HEK293T (cell line): ENCODE measurements around the gene RPUSD1.

Source experiments
- CTCF ChIA-PET: fragments of 350-600 bp; formaldehyde crosslinking; extraction: SDS; loops from one replicate; lab custom pipeline; 2021; ENCODE audit warnings: antibody characterized with exemption, inconsistent platforms; lab: Yijun Ruan, JAX
- POLR2A ChIA-PET: fragments of 350-600 bp; formaldehyde crosslinking; extraction: SDS; loops from one replicate; lab custom pipeline; 2020; ENCODE audit warnings: antibody characterized with exemption, inconsistent platforms; lab: Yijun Ruan, JAX
- DNase-seq: peaks from one replicate; pipeline ENCODE4 v3.0.0; 2012; ENCODE audit warnings: mixed read lengths; ENCODE audit errors: extremely low spot score
- ARNT ChIP-seq: fragments of 450-650 bp; IDR thresholded peaks from 2 replicates; pipeline ENCODE4 v1.6.1; 2017; ENCODE audit warnings: mild to moderate bottlenecking
- BHLHE40 ChIP-seq: fragments of 450-650 bp; IDR thresholded peaks from 2 replicates; pipeline ENCODE4 v1.6.1; 2016; ENCODE audit warnings: mild to moderate bottlenecking, moderate library complexity, borderline replicate concordance
- CTBP1 ChIP-seq: fragments of 450-650 bp; IDR thresholded peaks from 2 replicates; pipeline ENCODE4 v1.6.1; 2016; ENCODE audit warnings: borderline replicate concordance
- ELF4 ChIP-seq: fragments of 450-650 bp; IDR thresholded peaks from 2 replicates; pipeline ENCODE4 v1.6.1; 2017; ENCODE audit warnings: antibody characterized with exemption
- FOXA1 ChIP-seq: fragments of 450-650 bp; IDR thresholded peaks from 2 replicates; pipeline ENCODE4 v1.6.1; 2016; ENCODE audit warnings: mild to moderate bottlenecking
- FOXK2 ChIP-seq: fragments of 450-650 bp; IDR thresholded peaks from 2 replicates; pipeline ENCODE4 v1.6.1; 2016; ENCODE audit warnings: mild to moderate bottlenecking
- FOXM1 ChIP-seq: fragments of 450-650 bp; IDR thresholded peaks from 2 replicates; pipeline ENCODE4 v1.6.1; 2017; ENCODE audit warnings: mild to moderate bottlenecking, borderline replicate concordance
- HDGF ChIP-seq: fragments of 450-650 bp; IDR thresholded peaks from 2 replicates; pipeline ENCODE4 v1.6.1; 2017; ENCODE audit warnings: antibody characterized with exemption, borderline replicate concordance
- L3MBTL2 ChIP-seq: fragments of 450-650 bp; conservative IDR thresholded peaks from 2 replicates; pipeline ENCODE4 v1.6.1; 2016; ENCODE audit warnings: mild to moderate bottlenecking
- LEF1 ChIP-seq: fragments of 450-650 bp; IDR thresholded peaks from 2 replicates; pipeline ENCODE4 v1.6.1; 2017; ENCODE audit warnings: mild to moderate bottlenecking, borderline replicate concordance
- NFRKB ChIP-seq: fragments of 450-650 bp; IDR thresholded peaks from 2 replicates; pipeline ENCODE4 v1.6.1; 2016; ENCODE audit warnings: mild to moderate bottlenecking, moderate library complexity
- SP1 ChIP-seq: fragments of 450-650 bp; IDR thresholded peaks from 2 replicates; pipeline ENCODE4 v1.6.1; 2017
- SUZ12 ChIP-seq: fragments of 450-650 bp; IDR thresholded peaks from 2 replicates; pipeline ENCODE4 v1.6.1; 2016; ENCODE audit warnings: mild to moderate bottlenecking
- TARDBP ChIP-seq: fragments of 450-650 bp; IDR thresholded peaks from 2 replicates; pipeline ENCODE4 v1.6.1; 2016
- ZNF384 ChIP-seq: fragments of 450-650 bp; IDR thresholded peaks from 2 replicates; pipeline ENCODE4 v1.6.1; 2016
- TF ChIP-seq, protein P1 (sequence below): fragments of 450-650 bp; IDR thresholded peaks from 2 replicates; pipeline ENCODE4 v1.6.1; 2016

The RPUSD1 gene

DNA sequence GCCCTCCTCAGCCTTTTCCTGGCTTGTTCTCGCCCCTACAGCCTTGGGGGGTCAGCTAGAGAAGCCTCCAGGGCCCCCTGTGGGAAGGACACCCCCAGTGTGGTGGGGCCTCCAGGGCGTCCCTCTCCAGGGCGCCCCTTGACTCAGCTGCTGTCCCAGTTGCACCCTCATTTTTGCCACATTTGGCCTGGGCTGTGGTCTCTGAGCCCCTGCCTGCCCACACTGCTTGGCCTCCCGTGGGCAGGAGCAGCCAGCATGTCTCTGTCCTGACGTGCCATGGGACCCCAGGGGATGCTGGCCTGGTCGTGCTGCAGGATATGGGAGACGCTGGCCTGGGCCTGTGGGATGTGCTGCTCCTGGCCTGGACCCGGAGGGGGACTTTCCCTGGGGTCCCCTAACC lies 5.2 kb upstream of the RPUSD1 start:
- TF ChIP-seq, protein P1, sequence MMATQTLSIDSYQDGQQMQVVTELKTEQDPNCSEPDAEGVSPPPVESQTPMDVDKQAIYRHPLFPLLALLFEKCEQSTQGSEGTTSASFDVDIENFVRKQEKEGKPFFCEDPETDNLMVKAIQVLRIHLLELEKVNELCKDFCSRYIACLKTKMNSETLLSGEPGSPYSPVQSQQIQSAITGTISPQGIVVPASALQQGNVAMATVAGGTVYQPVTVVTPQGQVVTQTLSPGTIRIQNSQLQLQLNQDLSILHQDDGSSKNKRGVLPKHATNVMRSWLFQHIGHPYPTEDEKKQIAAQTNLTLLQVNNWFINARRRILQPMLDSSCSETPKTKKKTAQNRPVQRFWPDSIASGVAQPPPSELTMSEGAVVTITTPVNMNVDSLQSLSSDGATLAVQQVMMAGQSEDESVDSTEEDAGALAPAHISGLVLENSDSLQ: no peak
- CTCF ChIA-PET: no interaction called here
- POLR2A ChIA-PET: no interaction called here
- DNase-seq: no peak

DNA sequence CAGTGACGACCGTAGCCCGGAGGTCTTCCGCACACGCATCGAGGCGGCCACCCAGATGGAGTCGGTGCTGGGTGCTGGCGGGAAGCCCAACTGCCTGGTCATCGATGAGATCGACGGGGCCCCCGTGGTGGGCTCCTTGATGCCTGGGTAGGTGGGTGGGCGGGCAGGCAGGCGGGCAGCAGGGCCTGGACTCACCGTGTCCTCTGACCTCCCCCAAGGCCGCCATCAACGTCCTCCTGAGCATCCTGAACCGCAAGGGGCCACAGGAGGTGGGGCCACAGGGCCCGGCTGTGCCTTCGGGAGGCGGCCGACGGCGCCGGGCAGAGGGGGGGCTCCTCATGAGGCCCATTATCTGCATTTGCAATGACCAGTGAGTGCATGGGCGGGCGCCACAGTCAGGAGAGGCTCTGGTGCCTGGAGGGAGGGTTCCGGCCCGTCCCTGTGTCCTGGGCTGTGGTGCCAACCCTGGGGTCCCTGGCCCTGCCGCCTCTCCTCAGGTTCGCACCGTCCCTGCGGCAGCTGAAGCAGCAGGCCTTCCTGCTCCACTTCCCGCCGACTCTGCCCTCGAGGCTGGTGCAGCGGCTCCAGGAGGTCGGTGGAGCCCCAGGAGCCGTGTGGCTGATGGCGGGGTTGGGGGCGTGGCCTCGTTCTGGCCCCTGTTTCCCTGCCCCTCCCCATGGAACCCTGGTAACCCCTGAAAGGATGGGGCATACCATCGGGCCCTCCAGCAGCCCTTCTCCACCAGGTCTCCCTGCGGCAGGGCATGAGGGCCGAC lies 4.2 kb upstream of the RPUSD1 start:
- CTCF ChIA-PET: no interaction called here

DNA sequence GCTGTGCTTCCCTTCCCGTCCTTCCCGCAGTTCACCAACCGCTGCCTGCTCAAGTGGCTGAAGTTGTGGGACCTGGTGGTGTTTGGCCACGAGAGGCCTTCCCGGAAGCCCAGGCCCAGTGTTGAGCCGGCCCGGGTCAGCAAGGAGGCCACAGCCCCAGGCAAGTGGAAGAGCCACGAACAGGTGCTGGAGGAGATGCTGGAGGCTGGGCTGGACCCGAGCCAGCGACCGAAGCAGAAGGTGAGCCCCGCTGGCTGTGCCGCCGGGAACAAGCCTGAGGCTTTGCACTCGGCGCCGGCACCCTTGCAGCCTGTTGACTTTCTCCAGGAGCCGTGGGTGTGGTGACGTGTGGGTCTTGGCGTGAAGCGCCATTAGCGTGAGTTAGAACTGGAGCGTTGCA lies 3.0 kb upstream of the RPUSD1 start:
- ChIA-PET POLR2A (no interaction called here), CTCF (no interaction called here)
- TF ChIP-seq TARDBP: no peak
- TF ChIP-seq L3MBTL2: no peak
- TF ChIP-seq CTBP1: no peak
- TF ChIP-seq FOXM1: no peak
- no peak for TF ChIP-seq HDGF
- no peak for TF ChIP-seq FOXK2
- no peak for TF ChIP-seq BHLHE40
- TF ChIP-seq SUZ12: no peak
- no peak for TF ChIP-seq ELF4
- no peak for TF ChIP-seq ZNF384
- no peak for TF ChIP-seq ARNT
- no peak for TF ChIP-seq LEF1
- TF ChIP-seq, protein P1: no peak
- no peak for TF ChIP-seq SP1
- no peak for DNase-seq

More for the DNA sequence above, 4.2 kb upstream of the RPUSD1 start:
- no peak for DNase-seq
- TF ChIP-seq ARNT (no peak), ZNF384 (no peak), LEF1 (no peak), SUZ12 (no peak), ELF4 (no peak), TARDBP (no peak)
- TF ChIP-seq, protein P1: no peak
- POLR2A ChIA-PET: no interaction called here

DNA sequence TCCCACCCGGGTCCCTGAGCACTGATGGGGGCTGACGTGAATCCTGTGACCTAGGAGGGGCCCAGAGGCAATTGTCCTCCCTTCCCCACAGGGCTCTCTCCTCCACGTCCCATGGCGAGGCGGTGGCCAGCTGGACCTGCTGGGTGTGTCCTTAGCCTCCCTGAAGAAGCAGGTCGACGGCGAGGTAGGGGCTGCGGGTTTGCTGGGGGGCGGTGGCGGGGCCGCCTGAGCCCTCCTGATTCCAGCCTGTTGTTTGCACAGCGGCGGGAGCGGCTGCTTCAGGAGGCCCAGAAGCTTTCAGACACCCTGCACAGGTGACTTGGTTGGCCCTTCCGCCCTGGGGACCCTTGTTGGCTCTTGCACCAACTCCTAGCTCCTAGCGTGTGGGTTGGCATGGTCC lies 1.9 kb upstream of the RPUSD1 start:
- no peak for DNase-seq
- ChIA-PET CTCF (no interaction called here), POLR2A (interaction anchor here (0.7 to 1.3 kb wide), 2 partner anchors 9 to 14 kb away, joined by 3 to 5 read pairs; no protein-coding TSS in a partner anchor)
- TF ChIP-seq ZNF384: no peak

DNA sequence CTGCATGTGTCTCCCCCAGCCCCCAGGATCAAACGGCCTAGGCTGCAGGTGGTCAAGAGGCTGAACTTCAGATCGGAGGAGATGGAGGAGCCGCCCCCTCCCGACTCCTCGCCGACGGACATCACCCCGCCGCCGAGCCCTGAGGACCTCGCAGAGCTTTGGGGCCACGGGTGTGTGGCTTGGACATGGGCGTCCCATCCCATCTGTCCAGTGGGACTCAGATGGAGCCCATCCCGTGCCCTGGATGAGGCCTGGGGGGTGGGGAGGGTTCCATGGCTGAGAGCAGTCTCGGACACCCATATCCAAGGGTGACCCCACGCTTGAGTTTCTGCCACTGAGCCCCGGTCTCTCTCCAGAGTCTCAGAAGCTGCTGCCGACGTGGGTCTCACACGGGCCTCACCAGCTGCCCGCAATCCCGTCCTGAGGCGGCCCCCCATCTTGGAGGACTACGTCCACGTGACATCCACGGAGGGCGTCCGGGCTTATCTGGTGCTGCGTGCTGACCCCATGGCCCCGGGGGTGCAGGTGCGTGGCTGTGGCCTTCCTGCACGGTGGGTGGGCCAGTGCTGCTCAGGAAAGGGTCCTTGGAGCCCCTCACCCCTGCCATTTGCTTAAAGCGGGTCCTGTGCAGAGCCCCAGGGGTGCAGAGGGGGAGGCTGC lies 1.1 kb upstream of the RPUSD1 start:
- TF ChIP-seq BHLHE40 (no peak), LEF1 (no peak), ARNT (no peak), FOXM1 (no peak), HDGF (no peak), ZNF384 (no peak), FOXA1 (no peak), TARDBP (no peak), SP1 (no peak), ELF4 (no peak), CTBP1 (no peak), FOXK2 (no peak)
- TF ChIP-seq, protein P1: no peak
- no peak for DNase-seq
- ChIA-PET POLR2A (interaction anchor here (1.0 to 3.1 kb wide), 9 partner anchors 10 to 77 kb away, joined by 3 to 34 read pairs (median 5); partner anchors contain the start of genes ANTKMT and GNG13), CTCF (interaction anchor here (1.5 to 2.1 kb wide), 2 partner anchors 74 to 77 kb away, joined by 5 to 9 read pairs; partner anchors contain the start of gene METRN)

DNA sequence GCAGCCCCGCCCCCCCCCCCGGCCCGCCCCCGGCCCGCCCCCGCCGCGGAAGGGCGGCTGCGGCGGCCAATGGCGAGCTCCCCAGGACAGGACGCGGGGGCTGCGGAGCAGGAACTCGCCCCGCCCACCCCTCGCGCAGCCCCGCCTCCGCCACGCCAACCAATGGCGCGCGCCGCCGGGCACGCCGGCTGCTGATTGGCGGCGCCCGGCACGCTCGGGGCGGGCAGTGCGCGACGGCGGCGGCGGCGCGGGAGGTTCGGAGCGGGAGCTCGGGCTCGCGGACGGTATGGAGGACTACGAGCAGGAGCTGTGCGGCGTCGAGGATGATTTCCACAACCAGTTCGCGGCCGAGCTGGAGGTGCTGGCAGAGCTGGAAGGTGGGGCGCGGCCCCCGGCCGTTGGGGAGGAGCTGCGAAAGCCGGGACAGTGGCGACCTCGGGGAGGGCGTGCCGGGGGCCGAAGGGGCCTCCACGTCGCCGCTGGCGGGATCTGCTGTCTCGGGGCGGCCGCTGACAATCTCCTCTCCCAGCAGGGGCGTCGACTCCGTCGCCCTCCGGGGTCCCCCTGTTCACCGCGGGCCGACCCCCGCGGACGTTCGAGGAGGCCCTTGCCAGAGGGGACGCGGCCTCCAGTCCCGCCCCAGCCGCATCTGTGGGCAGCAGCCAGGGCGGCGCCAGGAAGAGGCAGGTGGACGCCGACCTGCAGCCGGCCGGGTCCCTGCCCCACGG lies 382 bp upstream of the RPUSD1 start, which contains the start of gene CHTF18:
CHTF18 (plus strand) TSS at position 222 of the 728 bp plus-strand sequence; CDS start at position 287, 65 bp downstream.
- POLR2A ChIA-PET: interaction anchor here (0.6 to 3.1 kb wide), 15 partner anchors 10 to 139 kb away, joined by 3 to 34 read pairs (median 4); partner anchors contain the start of genes ANTKMT, GNG13, METRN and WDR24
- TF ChIP-seq FOXK2: no peak
- TF ChIP-seq ARNT: no peak
- TF ChIP-seq FOXM1: peak; percentile 91
- no peak for TF ChIP-seq HDGF
- TF ChIP-seq, protein P1: peak; percentile 60
- peak; percentile 63 for TF ChIP-seq L3MBTL2
- no peak for TF ChIP-seq NFRKB
- DNase-seq: peak; percentile 99
- CTCF ChIA-PET: interaction anchor here (0.5 to 2.1 kb wide), 3 partner anchors 73 to 272 kb away, joined by 3 to 9 read pairs (median 5); partner anchors contain the start of gene METRN
